WTC11 (cell line): ENCODE data around the gene AJM1.

Experiments used
- CTCF ChIP-seq: fragments of 200-600 bp; IDR thresholded peaks from 2 replicates; pipeline ENCODE4 v1.8.0; 2022; ENCODE audit warnings: antibody characterized with exemption
- FOXK1 ChIP-seq: sonication (generic); formaldehyde crosslinking; IDR thresholded peaks from 2 replicates; pipeline ENCODE4 v1.8.0; 2022; ENCODE audit warnings: mild to moderate bottlenecking, moderate library complexity, missing genetic modification reagents
- FOXP4 ChIP-seq: sonication (generic); formaldehyde crosslinking; IDR thresholded peaks from 2 replicates; pipeline ENCODE4 v1.8.0; 2022; ENCODE audit warnings: mild to moderate bottlenecking, missing genetic modification reagents
- IRF2 ChIP-seq: sonication (generic); formaldehyde crosslinking; IDR thresholded peaks from 2 replicates; pipeline ENCODE4 v1.8.0; 2022; ENCODE audit warnings: low read depth, missing genetic modification reagents, borderline replicate concordance
- NFYB ChIP-seq: sonication (generic); formaldehyde crosslinking; conservative IDR thresholded peaks from 2 replicates; pipeline ENCODE4 v1.8.0; 2022; ENCODE audit warnings: low read depth, missing genetic modification reagents
- ZBTB21 ChIP-seq: sonication (generic); formaldehyde crosslinking; IDR thresholded peaks from 2 replicates; pipeline ENCODE4 v1.8.1; 2023; ENCODE audit warnings: mild to moderate bottlenecking, missing genetic modification reagents, borderline replicate concordance
- ZSCAN18 ChIP-seq: fragments of 250-450 bp; sonication (Bioruptor Pico); IDR thresholded peaks from 2 replicates; pipeline ENCODE4 v2.1.2; 2022; ENCODE audit warnings: mild to moderate bottlenecking, moderate library complexity
- TF ChIP-seq, protein P1 (sequence below): sonication (generic); formaldehyde crosslinking; IDR thresholded peaks from 2 replicates; pipeline ENCODE4 v1.8.0; 2022; ENCODE audit warnings: mild to moderate bottlenecking, missing genetic modification reagents
- TF ChIP-seq, protein P2 (sequence below): sonication (generic); formaldehyde crosslinking; IDR thresholded peaks from 2 replicates; pipeline ENCODE4 v1.8.0; 2022; ENCODE audit warnings: mild to moderate bottlenecking, missing genetic modification reagents
- TF ChIP-seq, protein P3 (sequence below): fragments of 250-450 bp; sonication (Bioruptor Pico); IDR thresholded peaks from 2 replicates; pipeline ENCODE4 v1.9.0; 2021; ENCODE audit warnings: mild to moderate bottlenecking
- TF ChIP-seq, protein P4 (sequence below): sonication (generic); formaldehyde crosslinking; IDR thresholded peaks from 2 replicates; pipeline ENCODE4 v1.8.0; 2022; ENCODE audit warnings: mild to moderate bottlenecking, missing genetic modification reagents

DNA sequence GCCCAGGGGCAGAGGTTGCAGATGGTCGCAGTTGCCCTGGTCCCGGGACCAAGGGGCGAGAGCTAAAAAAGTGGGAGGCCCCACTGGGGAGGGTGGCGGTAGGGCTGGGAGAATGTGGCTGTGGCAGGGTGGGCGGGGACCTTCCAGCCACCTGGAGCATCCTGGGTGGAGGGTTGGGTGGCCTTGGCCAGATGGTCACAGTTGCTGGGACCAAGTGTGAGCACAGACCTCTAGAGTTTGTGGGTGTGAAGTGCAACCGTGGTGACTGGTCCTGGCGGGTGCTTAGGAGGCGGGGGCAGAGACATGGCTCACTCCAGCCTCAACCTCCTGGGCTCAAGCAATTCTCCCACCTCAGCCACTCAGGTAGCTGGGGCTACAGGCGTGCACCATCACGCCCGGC is 38.4 kb downstream of the AJM1 start:
- no peak for TF ChIP-seq IRF2 (CRISPR knock-in tag)
- TF ChIP-seq, protein P1, sequence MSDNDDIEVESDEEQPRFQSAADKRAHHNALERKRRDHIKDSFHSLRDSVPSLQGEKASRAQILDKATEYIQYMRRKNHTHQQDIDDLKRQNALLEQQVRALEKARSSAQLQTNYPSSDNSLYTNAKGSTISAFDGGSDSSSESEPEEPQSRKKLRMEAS: no peak
- no peak for TF ChIP-seq CTCF
- TF ChIP-seq, protein P2, sequence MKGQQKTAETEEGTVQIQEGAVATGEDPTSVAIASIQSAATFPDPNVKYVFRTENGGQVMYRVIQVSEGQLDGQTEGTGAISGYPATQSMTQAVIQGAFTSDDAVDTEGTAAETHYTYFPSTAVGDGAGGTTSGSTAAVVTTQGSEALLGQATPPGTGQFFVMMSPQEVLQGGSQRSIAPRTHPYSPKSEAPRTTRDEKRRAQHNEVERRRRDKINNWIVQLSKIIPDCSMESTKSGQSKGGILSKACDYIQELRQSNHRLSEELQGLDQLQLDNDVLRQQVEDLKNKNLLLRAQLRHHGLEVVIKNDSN (CRISPR knock-in tag): no peak
- no peak for TF ChIP-seq ZBTB21 (CRISPR knock-in tag)
- TF ChIP-seq, protein P3, sequence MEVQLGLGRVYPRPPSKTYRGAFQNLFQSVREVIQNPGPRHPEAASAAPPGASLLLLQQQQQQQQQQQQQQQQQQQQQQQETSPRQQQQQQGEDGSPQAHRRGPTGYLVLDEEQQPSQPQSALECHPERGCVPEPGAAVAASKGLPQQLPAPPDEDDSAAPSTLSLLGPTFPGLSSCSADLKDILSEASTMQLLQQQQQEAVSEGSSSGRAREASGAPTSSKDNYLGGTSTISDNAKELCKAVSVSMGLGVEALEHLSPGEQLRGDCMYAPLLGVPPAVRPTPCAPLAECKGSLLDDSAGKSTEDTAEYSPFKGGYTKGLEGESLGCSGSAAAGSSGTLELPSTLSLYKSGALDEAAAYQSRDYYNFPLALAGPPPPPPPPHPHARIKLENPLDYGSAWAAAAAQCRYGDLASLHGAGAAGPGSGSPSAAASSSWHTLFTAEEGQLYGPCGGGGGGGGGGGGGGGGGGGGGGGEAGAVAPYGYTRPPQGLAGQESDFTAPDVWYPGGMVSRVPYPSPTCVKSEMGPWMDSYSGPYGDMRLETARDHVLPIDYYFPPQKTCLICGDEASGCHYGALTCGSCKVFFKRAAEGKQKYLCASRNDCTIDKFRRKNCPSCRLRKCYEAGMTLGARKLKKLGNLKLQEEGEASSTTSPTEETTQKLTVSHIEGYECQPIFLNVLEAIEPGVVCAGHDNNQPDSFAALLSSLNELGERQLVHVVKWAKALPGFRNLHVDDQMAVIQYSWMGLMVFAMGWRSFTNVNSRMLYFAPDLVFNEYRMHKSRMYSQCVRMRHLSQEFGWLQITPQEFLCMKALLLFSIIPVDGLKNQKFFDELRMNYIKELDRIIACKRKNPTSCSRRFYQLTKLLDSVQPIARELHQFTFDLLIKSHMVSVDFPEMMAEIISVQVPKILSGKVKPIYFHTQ (CRISPR knock-in tag): no peak
- TF ChIP-seq, protein P4, sequence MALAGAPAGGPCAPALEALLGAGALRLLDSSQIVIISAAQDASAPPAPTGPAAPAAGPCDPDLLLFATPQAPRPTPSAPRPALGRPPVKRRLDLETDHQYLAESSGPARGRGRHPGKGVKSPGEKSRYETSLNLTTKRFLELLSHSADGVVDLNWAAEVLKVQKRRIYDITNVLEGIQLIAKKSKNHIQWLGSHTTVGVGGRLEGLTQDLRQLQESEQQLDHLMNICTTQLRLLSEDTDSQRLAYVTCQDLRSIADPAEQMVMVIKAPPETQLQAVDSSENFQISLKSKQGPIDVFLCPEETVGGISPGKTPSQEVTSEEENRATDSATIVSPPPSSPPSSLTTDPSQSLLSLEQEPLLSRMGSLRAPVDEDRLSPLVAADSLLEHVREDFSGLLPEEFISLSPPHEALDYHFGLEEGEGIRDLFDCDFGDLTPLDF (CRISPR knock-in tag): no peak
- TF ChIP-seq NFYB (CRISPR knock-in tag): no peak
- TF ChIP-seq FOXP4 (CRISPR knock-in tag): no peak
- TF ChIP-seq FOXK1 (CRISPR knock-in tag): no peak
- no peak for TF ChIP-seq ZSCAN18 (CRISPR knock-in tag)
